ENCODE data around the gene ARHGEF28. TPM values are rescaled to one million over a fixed set of nuclear protein-coding genes. Genes with fewer than 3 reads are reported as not detected.
A peak's percentile ranks its signal among the peaks of the same experiment; 100 is the strongest.

Gene ARHGEF28
- total RNA-seq, 1 donor from 2014 or later, result 14.4 TPM

- DNase-seq (ENCODE audit: low spot score), result no peak
- no peak for ATAC-seq
Measured at GRCh38 chr5:73950912-73951430, 325.0 kb downstream of the ARHGEF28 start.

GRCh38 chr5:73952872-73953271 lies 326.9 kb downstream of the ARHGEF28 start:
- ATAC-seq, result no peak

GRCh38 chr5:73954381-73954780 lies 328.4 kb downstream of the ARHGEF28 start:
- DNase-seq (ENCODE audit: low spot score), result no peak
- ATAC-seq, result no peak

More at GRCh38 chr5:73952872-73953271, 326.9 kb downstream of the ARHGEF28 start:
- no peak for DNase-seq (ENCODE audit: low spot score)

GRCh38 chr5:73955271-73955846 lies 329.4 kb downstream of the ARHGEF28 start:
- ATAC-seq, result no peak
- no peak for DNase-seq (ENCODE audit: low spot score)

GRCh38 chr5:73957397-73958001 lies 331.5 kb downstream of the ARHGEF28 start:
- no peak for ATAC-seq
- DNase-seq (ENCODE audit: low spot score), result no peak

- ATAC-seq, result no peak
- DNase-seq (ENCODE audit: low spot score), result no peak
Measured at GRCh38 chr5:73958037-73958436, 332.0 kb downstream of the ARHGEF28 start.

GRCh38 chr5:73960023-73960422 lies 334.0 kb downstream of the ARHGEF28 start:
- no peak for ATAC-seq

GRCh38 chr5:73960426-73960825 lies 334.4 kb downstream of the ARHGEF28 start:
- ATAC-seq (no peak), DNase-seq (ENCODE audit: low spot score) (no peak)

More at GRCh38 chr5:73960023-73960422, 334.0 kb downstream of the ARHGEF28 start:
- no peak for DNase-seq (ENCODE audit: low spot score)

GRCh38 chr5:73962801-73963425 lies 336.9 kb downstream of the ARHGEF28 start:
- ATAC-seq (no peak), DNase-seq (ENCODE audit: low spot score) (no peak)

GRCh38 chr5:73964352-73964865 lies 338.4 kb downstream of the ARHGEF28 start:
- ATAC-seq, result no peak
- DNase-seq (ENCODE audit: low spot score), result no peak

GRCh38 chr5:73966451-73966850 lies 340.5 kb downstream of the ARHGEF28 start:
- ATAC-seq (no peak), DNase-seq (ENCODE audit: low spot score) (no peak)

GRCh38 chr5:73967347-73967746 lies 341.4 kb downstream of the ARHGEF28 start:
- ATAC-seq, result no peak
- no peak for DNase-seq (ENCODE audit: low spot score)

GRCh38 chr5:73968246-73968645 lies 342.2 kb downstream of the ARHGEF28 start:
- ATAC-seq, result no peak

GRCh38 chr5:73968729-73969128 lies 342.7 kb downstream of the ARHGEF28 start:
- ATAC-seq, result no peak

More at GRCh38 chr5:73968246-73968645, 342.2 kb downstream of the ARHGEF28 start:
- DNase-seq (ENCODE audit: low spot score), result no peak

GRCh38 chr5:73969195-73970036 lies 343.4 kb downstream of the ARHGEF28 start:
- ATAC-seq, result no peak

More at GRCh38 chr5:73968729-73969128, 342.7 kb downstream of the ARHGEF28 start:
- DNase-seq (ENCODE audit: low spot score), result no peak

GRCh38 chr5:73971326-73971725 lies 345.3 kb downstream of the ARHGEF28 start:
- ATAC-seq (no peak), DNase-seq (ENCODE audit: low spot score) (no peak)

More at GRCh38 chr5:73969195-73970036, 343.4 kb downstream of the ARHGEF28 start:
- DNase-seq (ENCODE audit: low spot score), result no peak

- DNase-seq (ENCODE audit: low spot score) (no peak), ATAC-seq (no peak)
Measured at GRCh38 chr5:73973135-73973534, 347.1 kb downstream of the ARHGEF28 start.

GRCh38 chr5:73974871-73975360 lies 348.9 kb downstream of the ARHGEF28 start:
- DNase-seq (ENCODE audit: low spot score) (no peak), ATAC-seq (peak; percentile 76)

- ATAC-seq (no peak), DNase-seq (ENCODE audit: low spot score) (no peak)
Measured at GRCh38 chr5:73975845-73976244, 349.8 kb downstream of the ARHGEF28 start.

- DNase-seq (ENCODE audit: low spot score) (no peak), ATAC-seq (no peak)
Measured at GRCh38 chr5:73977146-73977545, 351.1 kb downstream of the ARHGEF28 start.

GRCh38 chr5:73979321-73979720 lies 353.3 kb downstream of the ARHGEF28 start:
- no peak for ATAC-seq
- no peak for DNase-seq (ENCODE audit: low spot score)

Data from left lobe of liver (tissue), 2 donors.